Measurements from ENCODE around the gene TLE3.

GRCh38 chr15:70145261-70145660 lies 47.5 kb upstream of the TLE3 start:
- TF ChIP-seq EZH2 (IDR thresholded peaks at IDR 0.05) (no peak), POLR2AphosphoS5 (IDR thresholded peaks at IDR 0.05; ENCODE audit: borderline replicate concordance, low read depth, low read length) (no peak)

All from SK-N-MC (cell line).